Urinary bladder (tissue), 4 donors: ENCODE data around the gene ZNF576. TPM values are rescaled to one million over a fixed set of nuclear protein-coding genes. Genes with fewer than 3 reads are reported as not detected.
"Not testable (repeated sequence)": the region's sequence is repeated elsewhere in the genome, so short reads cannot be mapped to it uniquely, and the experiment has no call there.

Experiments
- DNase-seq: peaks from one replicate; pipeline ENCODE4 v3.0.0-alpha.2; 2015; ENCODE audit errors: extremely low spot score
- H3K27ac ChIP-seq: one replicate; pipeline ENCODE4 v1.5.1; 2013; ENCODE audit warnings: low read depth, mild to moderate bottlenecking, moderate library complexity
- H3K36me3 ChIP-seq: one replicate; pipeline ENCODE4 v1.6.1; 2013; ENCODE audit warnings: mild to moderate bottlenecking, moderate library complexity; ENCODE audit not compliant: insufficient read depth
- H3K4me1 ChIP-seq: one replicate; pipeline ENCODE4 v1.6.1; 2013; ENCODE audit warnings: mild to moderate bottlenecking, moderate library complexity; ENCODE audit not compliant: insufficient read depth
- H3K4me3 ChIP-seq: one replicate; pipeline ENCODE4 v1.5.1; 2013; ENCODE audit warnings: low read depth, low read length
- WGBS: extraction: QIAGEN DNeasy Blood & Tissue Kit; methylation state at CpG from one replicate; pipeline ENCODE4 v1.1.7; 2013; 5-methylcytosine and 5-hydroxymethylcytosine counted together
- polyA plus RNA-seq: library from polyadenylated mRNA; stranded (reverse); fragments of 200-250 nt; gene quantifications from one replicate; pipeline ENCODE4 v1.2.3, GENCODE V29; 2013
- total RNA-seq: library from RNA; depleted of rRNA; stranded (reverse); fragments of >200 nt; gene quantifications from one replicate; pipeline ENCODE4 v1.2.3, GENCODE V29; 2014
- donor health status: healthy with polysubstance abuse.
- donor health status: healthy.

The ZNF576 gene
- total and polyA plus RNA-seq, 2 donors, result 5.1 to 19.2 TPM

DNA sequence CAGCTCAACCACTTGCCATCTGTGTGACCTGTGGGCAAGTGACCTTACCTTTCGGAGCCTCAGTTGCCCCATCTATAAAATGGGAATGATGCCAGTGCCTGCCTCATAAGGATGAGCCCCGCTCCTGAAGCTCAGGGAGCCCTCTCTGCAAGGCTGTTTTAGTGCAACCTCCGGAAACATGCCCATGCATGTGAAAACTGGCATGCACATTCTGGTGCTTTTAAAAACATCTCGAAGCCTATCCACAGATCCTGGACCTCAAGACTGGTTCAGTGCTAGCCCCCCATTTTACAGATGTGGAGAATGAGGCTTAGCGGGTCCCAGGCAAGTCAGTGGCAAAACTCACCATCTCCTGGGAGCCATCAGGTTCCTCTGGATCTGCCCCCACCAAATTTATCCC is 37.7 kb downstream of the ZNF576 start:
- WGBS, result 68% methylated on average over 5 of the region's 5 CpGs
- Histone ChIP-seq H3K4me1 (no peaks in the 10 kb centered on the region), H3K27ac (no peak overlapping the region), H3K36me3 (no peaks in the 10 kb centered on the region), H3K4me3 (no peak overlapping the region)
- DNase-seq, result no peak

DNA sequence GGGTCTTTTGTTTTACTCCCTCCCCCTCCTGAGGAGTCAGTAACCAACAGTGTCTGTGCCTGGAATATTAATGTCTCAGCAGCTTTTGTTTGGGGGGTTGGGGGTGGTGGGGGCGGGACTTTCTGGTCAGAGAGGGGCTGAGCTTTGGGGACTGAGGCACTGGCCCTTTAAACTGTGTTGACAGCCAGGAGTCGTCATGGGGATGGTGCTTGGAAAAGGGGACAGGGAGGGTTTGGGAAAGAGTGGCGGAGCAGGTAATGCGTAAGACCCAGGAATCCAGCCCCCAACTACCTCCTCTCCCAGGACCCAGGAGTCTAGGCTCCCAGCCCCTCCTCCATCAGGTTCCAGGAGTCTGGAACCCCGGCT is 38.1 kb downstream of the ZNF576 start:
- no peaks in the 10 kb centered on the region for H3K4me1 ChIP-seq
- 30% methylated on average over 5 of the region's 5 CpGs for WGBS
- H3K27ac ChIP-seq, result no peak overlapping the region
- no peak overlapping the region for H3K4me3 ChIP-seq
- H3K36me3 ChIP-seq, result no peaks in the 10 kb centered on the region
- no peak for DNase-seq

DNA sequence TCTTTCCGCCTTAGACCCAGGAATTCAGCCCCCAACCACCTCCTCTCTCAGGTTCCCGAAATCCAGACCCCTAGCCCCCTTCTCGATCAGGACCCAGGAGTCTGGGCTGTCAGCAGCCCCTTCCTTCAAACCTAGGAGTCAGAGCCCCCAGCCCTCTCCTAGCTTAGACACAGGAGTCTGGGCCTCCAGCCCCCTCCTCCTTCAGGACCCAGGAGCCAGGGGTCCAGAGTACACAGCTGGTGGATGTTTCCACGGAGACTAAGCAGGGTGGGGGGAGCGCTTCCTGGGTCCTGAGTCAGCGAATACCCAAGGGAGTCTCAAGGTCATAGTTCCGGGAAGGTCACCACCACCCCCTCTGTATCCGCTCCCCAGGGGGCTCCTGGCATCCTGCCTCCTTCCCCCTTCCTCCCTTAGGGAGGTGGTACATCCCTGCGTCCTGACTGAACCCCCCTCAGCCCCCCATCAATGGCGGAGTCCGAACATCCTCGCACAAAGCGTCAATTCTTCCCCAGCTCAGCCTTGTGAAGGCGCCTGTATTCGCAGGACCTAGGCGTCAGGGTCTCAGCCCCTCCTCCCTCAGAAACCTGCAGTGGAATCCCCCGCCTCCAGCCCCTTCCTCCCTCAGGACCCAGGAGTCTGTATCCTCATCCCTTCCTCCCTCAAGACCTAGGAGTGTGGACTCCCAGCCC is 38.6 kb downstream of the ZNF576 start:
- Histone ChIP-seq H3K36me3 (no peaks in the 10 kb centered on the region), H3K4me3 (no peak overlapping the region), H3K4me1 (no peaks in the 10 kb centered on the region), H3K27ac (no peak overlapping the region)
- WGBS, result 18% methylated on average over 17 of the region's 17 CpGs
- no peak for DNase-seq

DNA sequence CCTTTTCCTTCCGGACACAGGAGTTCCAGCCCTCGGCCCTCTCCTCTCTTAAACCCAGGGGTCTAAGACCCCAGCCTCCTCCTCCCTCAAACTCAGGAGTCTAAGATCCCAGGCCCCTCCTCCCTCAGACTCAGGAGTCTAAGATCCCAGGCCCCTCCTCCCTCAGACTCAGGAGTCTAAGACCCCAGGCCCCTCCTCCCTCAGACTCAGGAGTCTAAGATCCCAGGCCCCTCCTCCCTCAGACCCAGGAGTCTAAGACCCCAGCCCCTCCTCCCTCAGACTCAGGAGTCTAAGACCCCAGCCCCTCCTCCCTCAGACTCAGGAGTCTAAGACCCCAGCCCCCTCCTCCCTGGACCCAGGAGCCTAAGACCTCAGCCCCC is 39.2 kb downstream of the ZNF576 start:
- not testable (repeated sequence) for DNase-seq, H3K27ac ChIP-seq, H3K36me3 ChIP-seq, H3K4me3 ChIP-seq, H3K4me1 ChIP-seq
- 41% methylated on average over 2 of the region's 2 CpGs for whole genome bisulfite sequencing

DNA sequence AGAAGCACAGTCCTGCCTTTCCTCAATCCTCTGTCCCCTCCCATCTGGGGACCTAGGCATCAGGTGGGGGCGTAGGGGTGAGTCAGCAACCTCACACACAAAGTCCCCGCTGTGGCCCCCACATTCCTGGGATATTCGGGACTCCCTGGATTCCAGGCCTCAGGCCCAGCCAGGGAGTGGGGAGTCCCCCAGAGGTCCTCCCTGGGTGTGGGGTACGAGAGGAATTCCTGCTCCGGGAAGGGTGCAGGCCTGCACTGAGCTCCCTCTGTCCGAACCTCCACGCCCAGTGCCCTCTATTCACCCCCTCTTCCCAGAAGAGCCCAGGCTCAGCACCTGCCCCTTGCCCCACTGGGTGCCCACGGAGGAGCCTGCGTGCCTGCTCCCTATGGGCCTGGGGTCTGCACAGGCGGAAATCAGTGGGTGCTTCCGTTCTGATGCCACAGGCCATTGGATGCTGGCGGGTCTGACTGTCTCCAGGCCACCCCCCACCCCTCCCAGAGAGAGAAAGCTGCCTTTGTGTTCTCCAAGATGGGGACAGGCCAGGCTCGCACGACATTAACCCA is 39.8 kb downstream of the ZNF576 start:
- no peaks in the 10 kb centered on the region for H3K4me1 ChIP-seq
- no peak overlapping the region for H3K4me3 ChIP-seq
- 71% methylated on average over 14 of the region's 14 CpGs for WGBS
- DNase-seq, result no peak
- H3K36me3 ChIP-seq, result no peaks in the 10 kb centered on the region
- H3K27ac ChIP-seq, result no peak overlapping the region

DNA sequence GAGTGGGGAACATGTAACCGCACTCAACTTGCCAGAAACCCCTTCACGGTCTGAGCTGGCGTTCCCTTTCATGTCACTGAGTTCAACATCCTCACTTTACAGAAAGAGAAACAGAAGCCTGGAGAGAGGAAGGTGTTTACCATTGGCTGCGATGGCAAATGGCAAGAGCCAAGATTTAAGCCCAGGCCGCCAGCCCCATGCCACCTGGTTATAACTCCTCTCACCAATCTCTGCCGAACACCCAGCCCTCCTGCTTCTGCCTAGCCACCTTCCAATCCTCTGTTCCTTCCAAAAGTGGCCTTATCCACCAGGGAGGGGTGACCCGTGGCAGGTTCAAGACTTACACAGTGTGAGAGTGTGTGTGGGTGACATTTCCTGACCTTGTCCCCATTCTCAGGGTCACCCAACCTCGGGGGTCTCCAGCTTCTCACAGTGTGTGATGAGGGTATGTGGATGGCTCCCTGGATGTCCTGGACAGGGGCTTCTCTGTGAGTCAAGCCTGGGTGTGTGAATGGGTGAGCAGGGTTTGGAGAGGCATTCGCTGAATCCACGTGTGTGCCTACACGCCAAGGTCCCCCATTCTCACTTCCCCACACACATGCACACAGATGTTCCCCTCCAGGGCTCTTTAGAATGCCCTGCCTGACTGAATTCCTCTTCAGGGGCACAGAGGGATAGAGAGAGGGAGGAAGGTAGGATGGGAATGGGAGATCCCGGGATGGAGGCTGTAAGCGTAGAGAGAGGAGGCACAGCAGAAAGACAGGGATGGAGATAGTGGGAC is 42.0 kb downstream of the ZNF576 start:
- WGBS, result 69% methylated on average over 13 of the region's 13 CpGs
- Histone ChIP-seq H3K36me3 (no peaks in the 10 kb centered on the region), H3K4me3 (no peak overlapping the region), H3K27ac (no peak overlapping the region), H3K4me1 (no peaks in the 10 kb centered on the region)
- no peak for DNase-seq

DNA sequence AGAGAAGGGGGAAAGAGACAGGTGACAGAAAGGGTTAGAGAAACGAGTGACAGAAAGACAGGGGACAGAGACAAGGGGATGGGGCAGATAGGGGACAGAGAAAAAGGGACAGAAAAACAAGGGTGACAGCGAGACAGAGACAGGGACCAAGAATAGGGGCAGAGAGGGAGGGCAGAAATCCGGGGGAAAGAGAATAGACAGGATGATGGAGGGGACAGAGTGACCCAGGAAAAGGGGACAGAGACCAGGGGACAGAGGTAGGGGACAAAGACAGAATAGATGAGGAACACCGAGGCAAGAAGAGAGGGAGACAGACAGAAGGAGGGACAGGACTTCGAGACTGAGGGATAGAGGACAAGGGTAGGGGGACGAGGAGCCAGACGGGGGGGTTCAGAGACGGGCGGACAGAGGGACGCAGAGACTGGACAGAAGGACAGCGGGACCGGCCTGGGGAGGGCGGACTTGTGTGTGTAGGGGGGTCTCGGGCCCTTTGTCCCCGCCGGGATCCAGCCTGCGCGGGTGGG is 42.7 kb downstream of the ZNF576 start:
- H3K4me3 ChIP-seq, result peak overlapping the region; percentile 50
- no peak overlapping the region for H3K27ac ChIP-seq
- no peaks in the 10 kb centered on the region for H3K4me1 ChIP-seq
- H3K36me3 ChIP-seq, result no peaks in the 10 kb centered on the region
- DNase-seq, result no peak
- 10% methylated on average over 18 of the region's 18 CpGs for WGBS

DNA sequence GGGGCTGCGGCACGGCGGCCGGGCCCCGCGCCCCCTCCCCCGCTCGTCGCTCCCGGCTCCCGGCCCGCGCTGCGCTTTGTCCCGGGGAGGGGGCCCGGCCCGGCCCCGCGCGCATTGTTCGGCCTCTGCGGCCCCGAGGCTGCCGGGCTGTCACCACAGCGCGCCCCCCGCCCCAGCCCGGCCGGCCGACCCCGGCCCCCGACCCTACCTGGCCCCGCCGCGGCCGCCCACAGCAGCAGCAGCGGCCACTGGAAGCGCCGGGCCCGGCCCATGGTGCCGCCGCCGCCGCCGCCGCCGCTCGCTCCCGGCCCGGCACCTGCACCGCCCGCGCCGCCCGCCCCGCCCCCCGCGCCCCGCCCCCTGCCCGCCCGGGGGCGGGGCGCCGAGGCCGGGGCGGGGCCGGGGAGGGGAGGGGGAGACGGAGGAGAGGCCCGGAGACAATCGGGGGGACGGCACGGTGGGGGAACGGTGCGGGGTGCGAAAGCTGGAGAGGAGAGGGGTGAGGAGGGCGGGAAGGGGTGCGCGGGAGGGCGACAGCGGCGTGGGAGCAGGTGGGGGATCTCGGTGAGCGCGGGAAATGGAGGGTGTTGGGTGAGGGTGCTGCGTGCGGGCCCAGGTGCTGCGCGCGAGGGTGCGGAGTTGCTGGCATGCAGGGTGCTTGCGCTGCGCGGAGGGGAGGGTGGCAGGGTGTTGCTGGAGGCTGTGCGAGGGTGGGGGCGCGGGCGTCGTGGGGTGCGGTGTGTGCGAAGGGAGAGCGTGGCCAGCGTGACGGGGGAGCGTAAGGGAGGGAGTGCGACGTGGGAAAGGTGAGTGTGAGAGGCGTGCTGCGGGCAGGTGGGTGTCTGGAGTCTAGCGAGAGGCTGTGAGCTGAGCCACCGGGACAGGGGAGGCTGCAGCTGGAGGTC is 43.4 kb downstream of the ZNF576 start, which contains the start of gene CADM4:
TSS of gene CADM4 (minus strand) at position 332 of the 905 bp plus-strand sequence. CDS start at position 272, 60 bp downstream.
- H3K27ac ChIP-seq, result no peak within 1 kb of the TSS
- DNase-seq, result no peak

DNA sequence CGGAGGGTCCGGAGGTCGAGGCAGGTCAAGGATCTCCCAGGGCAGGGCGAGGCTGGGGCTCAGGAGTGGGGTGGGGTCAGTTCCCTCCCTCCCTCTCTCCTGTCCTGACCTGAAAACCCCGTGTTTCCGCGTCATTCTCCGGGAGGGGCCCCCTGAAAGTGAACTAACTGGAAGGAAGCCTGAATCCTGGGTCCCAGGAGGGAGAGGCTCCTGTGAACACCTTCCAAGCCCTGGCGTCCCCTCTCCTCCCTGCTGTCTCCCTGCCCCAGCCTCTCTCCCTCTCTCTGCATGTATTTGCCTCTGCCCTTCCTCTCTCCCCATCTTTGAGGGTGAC is 44.0 kb downstream of the ZNF576 start:
- Histone ChIP-seq H3K36me3 (no peaks in the 10 kb centered on the region), H3K4me3 (peak overlapping the region; percentile 50), H3K4me1 (no peaks in the 10 kb centered on the region), H3K27ac (no peak overlapping the region)
- 8% methylated on average over 9 of the region's 9 CpGs for WGBS
- no peak for DNase-seq

More for the DNA sequence above, 43.4 kb downstream of the ZNF576 start, which contains the start of gene CADM4:
- H3K4me1 ChIP-seq, result no peaks in the 10 kb centered on the region
- peak within 1 kb of the TSS; percentile 50 for H3K4me3 ChIP-seq
- under 1% methylated on average over 109 of the region's 110 CpGs for WGBS
- H3K36me3 ChIP-seq, result no peaks in the 10 kb centered on the region

DNA sequence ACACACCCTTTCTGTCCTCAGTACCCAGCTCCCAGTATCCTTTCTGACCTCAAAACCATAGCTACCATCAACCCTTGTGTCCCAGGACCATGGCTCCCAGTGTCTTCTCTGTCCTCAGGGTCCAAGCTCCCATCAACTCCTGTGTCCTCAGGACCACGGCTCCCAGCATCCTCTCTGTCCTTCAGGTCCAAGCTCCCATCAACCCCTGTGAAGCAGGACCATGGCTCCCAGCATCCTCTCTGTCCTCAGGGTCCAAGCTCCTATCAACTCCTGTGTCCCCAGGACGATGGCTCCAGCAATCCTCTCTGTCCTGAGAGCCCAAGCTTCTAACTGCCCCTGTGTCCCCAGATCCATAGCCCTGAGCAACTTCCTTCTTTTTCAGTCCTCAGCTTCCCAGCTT is 44.9 kb downstream of the ZNF576 start:
- Histone ChIP-seq H3K36me3 (no peaks in the 10 kb centered on the region), H3K4me1 (no peaks in the 10 kb centered on the region), H3K27ac (no peak overlapping the region), H3K4me3 (no peak overlapping the region)
- DNase-seq, result no peak
- 74% methylated on average over 2 of the region's 2 CpGs for WGBS

DNA sequence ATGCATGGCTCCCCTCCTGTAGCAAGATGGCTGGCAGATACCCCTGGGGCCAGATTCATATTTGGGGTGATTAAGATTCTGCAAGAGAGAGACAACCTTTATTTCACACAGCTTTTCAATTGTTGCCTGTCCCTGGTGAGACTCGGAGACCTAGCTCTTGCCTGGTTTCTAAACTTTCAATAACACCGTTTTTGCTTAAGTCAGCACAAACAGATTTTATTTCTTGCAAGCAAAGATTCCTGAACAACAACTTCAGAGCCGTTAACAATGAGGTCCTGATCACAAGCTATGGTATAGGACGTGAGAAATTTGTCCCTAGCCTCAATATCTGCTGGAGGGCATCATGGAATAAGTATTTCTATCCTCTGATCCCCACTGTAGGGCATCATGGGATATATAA is 46.1 kb downstream of the ZNF576 start:
- Histone ChIP-seq H3K4me1 (no peaks in the 10 kb centered on the region), H3K27ac (no peak overlapping the region), H3K36me3 (no peaks in the 10 kb centered on the region), H3K4me3 (no peak overlapping the region)
- DNase-seq, result no peak
- 76% methylated on average over 4 of the region's 4 CpGs for WGBS

DNA sequence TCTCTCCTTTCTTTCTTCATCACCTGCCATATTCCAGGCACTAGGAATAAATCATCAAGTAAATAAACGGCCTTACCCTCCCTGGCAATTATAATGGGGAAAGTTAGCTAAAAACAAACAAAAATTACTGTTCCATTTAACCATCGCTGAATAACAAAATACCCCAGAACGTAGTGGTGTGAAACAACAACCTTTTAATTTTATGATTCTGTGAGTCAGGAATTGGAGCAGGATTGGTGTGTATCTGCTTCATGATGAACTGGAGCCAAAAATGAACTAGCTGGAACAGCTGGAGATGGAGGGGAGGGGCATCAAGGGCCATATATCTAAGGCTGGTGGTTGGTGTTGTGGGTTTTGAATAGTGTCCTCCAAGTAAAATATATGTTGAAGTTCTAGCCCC is 46.9 kb downstream of the ZNF576 start:
- WGBS, result 49% methylated on average over 3 of the region's 3 CpGs
- DNase-seq, result no peak
- Histone ChIP-seq H3K36me3 (no peaks in the 10 kb centered on the region), H3K4me3 (no peak overlapping the region), H3K27ac (no peak overlapping the region), H3K4me1 (no peaks in the 10 kb centered on the region)

DNA sequence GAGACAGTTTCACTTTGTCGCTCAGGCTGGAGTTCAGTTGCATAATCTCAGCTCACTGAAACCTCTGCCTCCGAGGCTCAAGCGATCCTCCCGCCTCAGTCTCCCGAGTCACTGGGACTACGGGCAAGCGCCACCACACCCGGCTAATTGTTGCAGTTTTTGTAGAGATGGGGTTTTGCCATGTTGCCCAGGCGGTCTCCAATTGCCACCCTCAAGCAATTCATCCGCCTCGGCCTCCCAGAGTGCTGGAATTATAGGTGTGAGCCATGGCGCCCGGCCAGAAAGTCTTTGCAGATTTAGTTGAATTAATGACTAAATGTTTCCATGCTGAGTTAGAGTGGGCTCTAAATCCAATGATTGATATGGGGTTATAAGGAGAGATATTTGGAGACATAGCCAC is 47.8 kb downstream of the ZNF576 start:
- Histone ChIP-seq H3K4me3 (no peak overlapping the region), H3K27ac (no peak overlapping the region), H3K36me3 (no peaks in the 10 kb centered on the region), H3K4me1 (no peaks in the 10 kb centered on the region)
- DNase-seq, result no peak
- 84% methylated on average over 13 of the region's 13 CpGs for WGBS
